ENCODE data around the gene NINJ2.
"Not testable (repeated sequence)": the region's sequence is repeated elsewhere in the genome, so short reads cannot be mapped to it uniquely, and the experiment has no call there.

Gene NINJ2

DNA sequence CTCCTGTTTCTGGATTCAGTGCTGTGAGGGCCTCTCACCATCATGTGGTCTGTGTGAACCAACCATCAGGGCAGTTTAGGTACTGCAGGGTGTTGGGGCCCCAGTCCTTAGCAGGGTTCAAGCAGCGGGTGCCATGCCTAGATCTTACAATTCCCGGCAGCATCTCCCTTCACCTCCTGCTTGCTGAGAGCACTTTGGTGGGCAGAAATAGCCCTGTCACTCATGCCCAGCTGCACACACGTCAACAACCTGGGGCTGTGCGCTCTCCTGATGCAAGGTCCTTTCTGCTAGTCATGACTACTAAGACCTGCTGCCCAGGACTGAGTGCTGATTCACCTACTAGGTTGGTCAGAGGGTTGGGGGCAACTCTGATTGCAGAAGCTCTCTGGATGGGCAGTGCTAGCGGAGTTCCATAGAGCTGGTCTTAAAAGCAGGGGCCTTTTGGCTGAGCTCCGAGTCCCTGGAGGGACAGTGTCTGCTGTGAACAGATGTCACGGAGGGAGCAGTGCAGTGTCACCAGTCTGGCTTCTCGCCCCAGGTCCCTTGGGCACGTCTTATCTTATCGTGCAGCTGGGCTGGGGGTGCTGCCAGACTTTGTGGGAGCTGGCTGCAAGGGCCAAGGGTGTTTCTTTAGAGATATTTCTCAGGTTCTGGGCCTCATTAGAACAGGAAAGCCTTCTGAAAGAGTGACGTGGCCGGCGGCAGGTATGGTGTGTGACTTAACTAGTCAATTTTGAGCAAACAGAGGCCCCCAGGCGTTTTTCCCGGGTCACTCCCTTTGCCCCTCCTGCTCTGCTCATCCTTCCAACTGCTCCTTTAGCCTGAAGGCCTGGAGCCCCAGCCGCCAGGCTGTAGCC, 71.8 kb downstream of the NINJ2 start:
- in situ Hi-C loops (cut with HindIII; ENCODE audit: low sequenced_read_pairs): loop anchor here (10.0 kb wide), 2 partner anchors 53 to 143 kb away; no protein-coding TSS in a partner anchor

DNA sequence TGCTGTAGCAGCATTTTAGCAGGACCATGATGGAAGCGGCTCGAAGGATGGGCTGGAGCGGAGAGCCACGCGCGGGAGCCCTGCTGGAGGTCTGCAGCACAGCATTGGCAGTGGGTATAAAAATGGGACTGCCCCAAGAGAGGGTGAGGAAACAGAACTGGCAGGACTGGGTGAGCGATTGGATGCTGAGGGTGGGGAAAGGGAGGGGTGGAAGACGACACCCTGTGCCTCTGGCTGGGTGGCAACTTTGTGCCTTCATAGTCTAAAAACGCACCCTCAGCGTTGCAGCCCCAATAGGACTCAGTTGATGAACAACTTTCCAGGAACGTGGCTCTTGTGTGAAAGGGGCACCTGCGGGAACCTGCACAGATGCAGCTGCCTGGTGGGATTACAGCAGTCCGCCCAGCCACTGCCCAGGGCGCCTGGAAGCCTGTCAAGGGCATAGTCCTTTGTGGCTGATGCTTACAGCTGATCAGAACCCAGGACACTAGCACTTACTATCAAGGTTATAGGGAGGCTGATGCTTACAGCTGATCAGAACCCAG, 73.0 kb downstream of the NINJ2 start:
- in situ Hi-C loops (cut with HindIII; ENCODE audit: low sequenced_read_pairs): loop anchor here (10.0 kb wide), 2 partner anchors 55 to 145 kb away; no protein-coding TSS in a partner anchor

DNA sequence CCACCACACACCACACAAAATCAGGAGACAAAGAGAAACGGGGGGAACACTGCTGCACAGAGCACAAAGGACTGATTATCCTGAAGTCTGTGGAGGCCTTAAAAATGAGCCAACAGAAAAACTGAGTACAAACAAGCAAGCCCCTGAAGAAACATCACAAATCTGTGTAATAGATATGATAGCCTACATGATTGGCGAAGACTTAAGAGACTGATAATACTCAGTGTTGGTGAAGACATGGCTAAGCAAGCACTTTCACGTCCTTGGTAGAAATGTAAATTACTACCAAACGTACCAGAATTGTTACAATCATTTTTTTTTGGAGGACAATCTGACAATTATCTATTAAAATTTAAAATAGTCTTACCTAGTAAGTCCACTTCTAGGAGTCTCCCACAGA, 74.6 kb downstream of the NINJ2 start:
- in situ Hi-C loops (cut with HindIII; ENCODE audit: low sequenced_read_pairs): no loop called here

GRCh38 chr12:588024-588322, 75.3 kb downstream of the NINJ2 start:
- in situ Hi-C loops (cut with HindIII; ENCODE audit: low sequenced_read_pairs): no loop called here

- in situ Hi-C loops (cut with HindIII; ENCODE audit: low sequenced_read_pairs): no loop called here
Measured at GRCh38 chr12:587132-588023, 75.9 kb downstream of the NINJ2 start.

DNA sequence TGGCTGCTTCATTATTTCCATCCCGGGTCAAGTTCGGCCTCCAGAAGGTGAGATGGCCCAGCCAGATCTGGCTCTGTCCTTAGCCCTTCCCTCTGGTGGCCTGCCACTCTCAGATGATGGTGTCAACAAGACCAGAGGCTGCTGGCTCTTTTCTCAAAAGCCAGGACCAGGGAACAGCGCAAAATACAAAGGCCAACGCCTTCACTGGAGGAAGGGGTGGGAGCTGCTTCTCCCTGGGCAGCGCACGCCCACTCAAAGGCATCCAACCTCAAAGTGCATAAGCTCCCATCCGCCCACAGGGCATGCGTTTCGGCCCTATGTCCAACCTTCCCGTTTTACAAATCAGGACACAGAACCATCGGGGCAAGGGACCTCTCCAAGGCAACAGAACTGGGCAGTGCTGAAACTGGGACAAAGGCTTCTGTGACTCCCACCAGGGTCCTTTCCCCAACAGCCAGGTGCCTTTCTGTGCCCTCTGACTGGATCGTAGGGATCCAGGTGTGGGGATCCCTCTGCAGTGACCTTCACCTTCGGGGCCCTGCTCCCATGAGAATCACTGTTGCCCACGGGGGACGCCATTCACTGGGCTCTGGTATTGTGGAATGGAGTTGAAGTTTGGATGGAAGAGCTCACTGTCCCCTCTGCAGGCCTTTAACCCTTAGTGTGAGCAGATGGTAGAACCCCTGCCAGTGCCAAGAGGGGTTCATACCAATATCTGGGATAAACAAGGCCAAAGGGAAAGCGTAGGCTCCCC, 76.8 kb downstream of the NINJ2 start:
- in situ Hi-C loops (cut with HindIII; ENCODE audit: low sequenced_read_pairs): no loop called here

GRCh38 chr12:585062-586061, 77.9 kb downstream of the NINJ2 start:
- in situ Hi-C loops (cut with HindIII; ENCODE audit: low sequenced_read_pairs): no loop called here

DNA sequence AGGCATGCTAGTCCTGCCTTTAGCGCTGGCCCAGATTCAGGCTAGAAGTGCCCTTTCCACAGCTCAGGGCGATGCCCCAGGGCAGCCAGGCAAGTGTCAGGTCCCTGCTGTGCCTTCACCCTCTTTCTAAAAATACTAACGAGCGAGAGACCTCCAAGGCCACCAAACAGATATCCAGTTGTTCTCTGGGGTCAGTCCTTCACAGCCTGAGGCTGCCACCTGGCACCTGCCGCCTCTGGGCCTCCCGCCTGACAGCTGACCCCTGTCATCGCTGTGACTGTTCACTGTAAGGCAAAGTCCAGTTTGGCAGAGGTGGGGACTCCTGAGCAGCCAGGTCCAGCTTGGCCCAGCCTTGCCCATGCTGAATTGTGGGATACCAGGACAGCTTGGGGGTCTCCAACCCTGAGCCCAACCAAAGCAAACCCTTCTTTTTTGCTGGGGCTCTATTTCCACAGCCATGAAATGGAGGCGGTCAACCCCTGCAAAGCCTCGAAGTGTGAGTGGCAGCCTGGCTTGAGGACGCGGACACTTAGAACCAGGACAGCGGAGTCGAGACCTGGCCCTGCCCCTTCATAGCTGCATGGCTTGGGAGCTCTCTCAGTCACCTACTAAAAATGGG, 79.9 kb downstream of the NINJ2 start:
- in situ Hi-C loops (cut with HindIII; ENCODE audit: low sequenced_read_pairs): no loop called here

DNA sequence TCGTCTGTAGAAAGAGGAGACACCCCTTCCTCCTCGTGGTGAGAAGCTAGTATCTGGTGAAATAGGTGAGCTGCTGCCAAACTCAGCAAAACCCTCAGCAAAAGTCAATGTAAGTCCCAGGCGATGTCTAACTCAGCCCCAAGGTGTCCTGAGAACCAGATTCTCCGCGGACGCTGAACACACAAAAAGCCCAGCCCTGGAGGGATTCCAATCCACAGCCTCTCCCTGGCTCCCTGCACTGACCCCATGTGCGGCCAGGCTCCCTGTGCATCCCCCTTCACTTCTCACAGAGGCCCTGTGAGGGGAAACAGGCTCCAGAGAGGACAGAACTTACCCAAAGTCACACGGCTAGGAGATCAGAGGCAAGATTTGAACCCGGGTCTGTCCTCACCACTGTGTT, 81.5 kb downstream of the NINJ2 start:
- in situ Hi-C loops (cut with HindIII; ENCODE audit: low sequenced_read_pairs): no loop called here

DNA sequence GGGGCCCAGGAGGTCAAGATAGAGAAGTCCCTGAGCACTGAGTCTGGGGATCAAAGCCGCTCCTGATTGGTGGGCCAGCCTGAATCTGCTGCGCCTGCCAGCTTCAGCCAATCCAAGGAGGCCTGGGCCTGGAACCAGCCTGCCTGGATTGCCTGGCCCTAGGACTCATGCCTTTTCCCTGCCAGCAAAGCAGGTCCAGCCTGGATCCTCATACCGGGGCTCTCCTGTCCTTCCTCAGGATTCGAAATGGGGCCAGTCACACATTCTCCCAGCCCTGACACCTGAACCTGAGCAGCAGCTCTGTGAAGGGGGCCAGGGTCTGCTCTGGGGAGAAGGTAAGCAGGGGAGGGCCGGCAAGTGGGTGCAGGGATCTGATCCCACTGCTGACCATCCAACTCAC, 81.9 kb downstream of the NINJ2 start:
- in situ Hi-C loops (cut with HindIII; ENCODE audit: low sequenced_read_pairs): no loop called here

DNA sequence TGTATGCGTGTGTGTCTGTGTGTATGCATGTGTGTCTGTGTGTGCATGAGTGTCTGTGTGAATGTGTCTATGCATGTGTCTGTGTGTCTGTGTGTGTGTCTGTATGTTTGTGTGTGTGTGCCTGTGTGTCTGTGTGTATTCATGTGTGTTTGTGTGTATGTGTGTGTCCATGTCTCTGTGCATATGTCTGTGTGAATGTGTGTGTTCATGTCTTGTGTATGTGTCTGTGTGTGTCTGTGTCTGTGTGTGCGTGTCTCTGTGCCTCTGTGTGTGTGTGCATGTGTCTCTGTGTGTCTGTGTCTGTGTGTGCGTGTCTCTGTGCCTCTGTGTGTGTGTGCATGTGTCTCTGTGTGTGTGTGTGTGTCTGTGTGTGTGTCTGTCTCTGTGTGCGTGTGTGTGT, 82.4 kb downstream of the NINJ2 start:
- in situ Hi-C loops (cut with HindIII; ENCODE audit: low sequenced_read_pairs): no loop called here

DNA sequence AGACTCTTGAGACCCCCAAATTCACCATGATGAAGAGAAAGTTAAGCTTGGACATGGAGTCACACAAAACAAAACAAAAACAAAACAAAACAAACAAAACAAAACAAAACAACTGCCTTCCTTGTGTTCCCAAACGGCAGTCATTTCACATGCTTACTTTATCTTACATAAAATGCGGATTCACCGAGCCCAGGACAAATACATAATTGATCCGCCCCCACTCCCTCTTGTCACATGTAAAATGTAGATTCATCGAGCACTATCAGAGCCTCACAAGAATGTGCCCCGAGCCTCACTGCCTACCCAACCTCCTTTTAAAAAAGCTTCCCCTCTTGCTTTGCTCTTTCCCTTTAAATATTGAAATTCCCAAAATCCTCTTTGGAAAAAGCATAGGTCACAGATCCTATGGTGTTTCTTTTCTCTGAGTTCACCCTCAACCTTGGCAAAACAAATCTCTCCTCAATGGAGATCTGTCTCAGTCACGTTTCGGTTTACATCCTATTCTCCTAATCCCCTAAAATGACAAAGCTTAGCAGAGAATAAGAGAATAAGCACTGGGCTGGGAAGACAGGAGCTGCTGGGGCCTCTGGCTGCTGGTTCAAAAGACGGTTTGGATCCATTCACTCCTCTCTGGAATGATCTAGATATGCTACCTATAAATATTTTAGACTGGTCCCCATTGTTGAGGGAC, 83.7 kb downstream of the NINJ2 start:
- in situ Hi-C loops (cut with HindIII; ENCODE audit: low sequenced_read_pairs): no loop called here

- in situ Hi-C loops (cut with HindIII; ENCODE audit: low sequenced_read_pairs): no loop called here
Measured at GRCh38 chr12:578748-579419, 84.4 kb downstream of the NINJ2 start.

- in situ Hi-C loops (cut with HindIII; ENCODE audit: low sequenced_read_pairs): not testable (repeated sequence)
Measured at GRCh38 chr12:577994-578747, 85.1 kb downstream of the NINJ2 start.

DNA sequence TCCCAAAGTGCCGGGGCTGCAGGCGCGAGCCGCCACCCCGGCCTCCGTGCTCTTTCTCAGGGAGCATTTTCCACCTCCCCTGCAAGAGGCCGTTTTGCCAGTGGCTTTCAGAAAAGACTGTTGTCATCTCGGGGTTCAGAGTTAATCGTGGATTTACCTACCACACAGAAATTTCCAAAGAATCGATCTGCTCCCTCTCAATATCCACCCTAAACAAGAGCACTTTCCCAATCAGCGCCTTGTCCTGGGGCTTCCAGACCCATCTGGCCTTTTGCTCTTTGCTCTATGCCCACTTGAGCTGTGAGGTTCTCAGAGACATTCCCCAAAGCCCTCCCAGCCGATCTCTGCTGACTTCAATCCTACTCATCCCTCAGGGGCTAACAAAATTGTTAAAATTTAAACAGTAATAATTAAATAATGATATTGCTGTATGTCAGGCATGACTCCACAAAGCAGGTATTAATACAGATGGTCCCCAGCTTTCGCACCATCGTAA, 86.6 kb downstream of the NINJ2 start:
- in situ Hi-C loops (cut with HindIII; ENCODE audit: low sequenced_read_pairs): no loop called here

- in situ Hi-C loops (cut with HindIII; ENCODE audit: low sequenced_read_pairs): no loop called here
Measured at GRCh38 chr12:575948-576614, 87.2 kb downstream of the NINJ2 start.

DNA sequence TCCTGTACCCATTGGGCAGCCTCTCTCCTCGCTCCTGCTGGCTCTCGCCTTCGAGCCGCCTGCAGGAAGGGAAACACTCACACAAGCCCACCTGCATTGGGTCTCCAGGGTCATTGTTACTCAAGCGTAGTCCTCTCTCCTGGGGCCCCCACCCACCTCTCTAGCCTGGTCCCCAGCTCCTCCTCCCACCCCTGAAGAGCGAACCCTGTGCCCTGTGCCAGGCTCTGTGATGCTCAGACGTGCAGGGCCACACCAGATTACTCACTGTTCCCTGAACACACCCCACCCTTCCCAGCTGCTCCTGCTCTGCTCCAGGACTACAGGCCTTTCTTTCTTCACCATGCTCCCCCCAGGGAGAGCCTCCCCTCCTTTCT, 88.1 kb downstream of the NINJ2 start:
- in situ Hi-C loops (cut with HindIII; ENCODE audit: low sequenced_read_pairs): no loop called here
